SU-DHL-6 (cell line): Measurements from ENCODE around the gene BCAN.

ENCODE experiments used
- CTCF ChIP-seq: fragments of 200-600 bp; sonication (generic); IDR thresholded peaks from one replicate; pipeline ENCODE4 v1.5.1; 2017; ENCODE audit warnings: antibody characterized with exemption, mild to moderate bottlenecking, low read length, moderate library complexity; ENCODE audit not compliant: insufficient read depth, poor library complexity, severe bottlenecking
- EZH2phosphoT487 ChIP-seq: fragments of 200-600 bp; sonication (generic), shearing (Covaris generic); conservative IDR thresholded peaks from 2 replicates; pipeline ENCODE4 v1.6.1; 2018; ENCODE audit warnings: mild to moderate bottlenecking, antibody characterized with exemption, low read length, moderate library complexity, mixed read lengths

GRCh38 chr1:156691191-156691590 lies 49.3 kb downstream of the BCAN start:
- TF ChIP-seq CTCF (no peak), EZH2phosphoT487 (no peak)
